K562 (cell line): ENCODE results near the gene FKBP8. TPM values are rescaled to one million over a fixed set of nuclear protein-coding genes. Genes with fewer than 3 reads are reported as not detected.

Source experiments
- HDGF ChIP-seq: fragments of 450-650 bp; IDR thresholded peaks from 2 replicates; pipeline ENCODE4 v1.6.1; 2016
- MCM5 ChIP-seq: fragments of 450-650 bp; IDR thresholded peaks from 2 replicates; pipeline ENCODE4 v1.6.1; 2016; ENCODE audit warnings: low read depth
- NELFE ChIP-seq: IDR thresholded peaks from 2 replicates; pipeline ENCODE4 v1.6.1; 2011; ENCODE audit warnings: mild to moderate bottlenecking; ENCODE audit not compliant: insufficient read depth, insufficient read length
- NRF1 ChIP-seq, 2 experiments: fragments of 450-650 bp; IDR thresholded peaks in 1 of 2; conservative IDR thresholded peaks in 1 of 2; 2 replicates each; pipeline ENCODE4 v1.6.1; 2014; ENCODE audit warnings: mild to moderate bottlenecking in 2 of 2
- RBBP5 ChIP-seq: fragments of 200-600 bp; sonication (generic); IDR thresholded peaks from 2 replicates; pipeline ENCODE4 v1.6.1; 2012; ENCODE audit warnings: borderline replicate concordance, mild to moderate bottlenecking, low read length, control low read depth, inconsistent platforms; ENCODE audit not compliant: insufficient read depth, poor library complexity, severe bottlenecking
- SAP30 ChIP-seq: fragments of 200-600 bp; sonication (generic); IDR thresholded peaks from 2 replicates; pipeline ENCODE4 v1.6.1; 2012; ENCODE audit warnings: borderline replicate concordance, low read depth, mild to moderate bottlenecking, moderate library complexity, low read length, control low read depth, inconsistent platforms; ENCODE audit not compliant: insufficient read depth, poor library complexity, severe bottlenecking
- SIRT6 ChIP-seq: IDR thresholded peaks from one replicate; pipeline ENCODE4 v1.6.1; 2012; ENCODE audit warnings: low read depth, mild to moderate bottlenecking, control low read depth, inconsistent platforms, low read length, moderate library complexity
- SMC3 ChIP-seq: conservative IDR thresholded peaks from 2 replicates; pipeline ENCODE4 v1.6.1; 2011; ENCODE audit warnings: low read depth, low read length, improper control_type of control experiment; ENCODE audit not compliant: insufficient read depth
- ZNF12 ChIP-seq: sonication (generic); formaldehyde crosslinking; IDR thresholded peaks from 2 replicates; pipeline ENCODE4 v1.4.0; 2020; ENCODE audit warnings: mild to moderate bottlenecking, missing genetic modification reagents
- ZNF41 ChIP-seq: fragments of 250-450 bp; sonication (Bioruptor Pico); conservative IDR thresholded peaks from 2 replicates; pipeline ENCODE4 v1.4.0; 2020; ENCODE audit warnings: mild to moderate bottlenecking
- polyA plus RNA-seq, 8 experiments: library from polyadenylated mRNA; depleted of rRNA in 4 of 8; stranded (reverse) in 5 of 8; unstranded in 3 of 8; fragments of >200 nt; fragmentation: Nextera tagmentation in 2 of 8; fragmentation: Illumina TruSeq in 1 of 8; extraction: Ambion mirVana in 2 of 8; extraction: Trizol in 1 of 8; gene quantifications; 2 replicates each; pipeline versions ENCODE4 v1.2.1 to v1.2.3, GENCODE V29; 2011 to 2014; ENCODE audit warnings: inconsistent platforms in 1 of 8, missing spikeins in 1 of 8
- total RNA-seq, 7 experiments: library from RNA; depleted of rRNA in 6 of 7; stranded (reverse); fragments of >200 nt in 6 of 7; fragmentation: Illumina TruSeq in 2 of 7; extraction: Trizol in 2 of 7; gene quantifications; 2 replicates each; pipeline versions ENCODE4 v1.2.1 to v1.2.3, GENCODE V29; 2011 to 2021; ENCODE audit warnings: low replicate concordance in 1 of 7
- TF ChIP-seq, protein P1 (sequence below), 2 experiments: fragments of 450-650 bp; formaldehyde crosslinking in 1 of 2; IDR thresholded peaks; 2 replicates each; pipeline versions ENCODE4 v1.4.0 to v1.6.1; 2014 to 2020; ENCODE audit warnings: mild to moderate bottlenecking in 2 of 2, borderline replicate concordance in 1 of 2, low read depth in 1 of 2
- TF ChIP-seq, protein P2 (sequence below): sonication (generic); formaldehyde crosslinking; IDR thresholded peaks from 2 replicates; pipeline ENCODE4 v1.8.0; 2022; ENCODE audit warnings: mild to moderate bottlenecking, missing genetic modification reagents, borderline replicate concordance
- TF ChIP-seq, protein P3 (sequence below): sonication (generic); formaldehyde crosslinking; IDR thresholded peaks from 2 replicates; pipeline ENCODE4 v1.8.0; 2022; ENCODE audit warnings: mild to moderate bottlenecking, missing genetic modification reagents
- TF ChIP-seq, protein P4 (sequence below): fragments of 450-650 bp; formaldehyde crosslinking; IDR thresholded peaks from 2 replicates; pipeline ENCODE4 v1.4.0; 2020; ENCODE audit warnings: mild to moderate bottlenecking, moderate library complexity

FKBP8 gene
- total and polyA plus RNA-seq, 9 of the 15 experiments (the other 6 are each of a cell fraction or from before 2014, with no cell fraction given), result 0.46 to 236 (median 104) TPM

DNA sequence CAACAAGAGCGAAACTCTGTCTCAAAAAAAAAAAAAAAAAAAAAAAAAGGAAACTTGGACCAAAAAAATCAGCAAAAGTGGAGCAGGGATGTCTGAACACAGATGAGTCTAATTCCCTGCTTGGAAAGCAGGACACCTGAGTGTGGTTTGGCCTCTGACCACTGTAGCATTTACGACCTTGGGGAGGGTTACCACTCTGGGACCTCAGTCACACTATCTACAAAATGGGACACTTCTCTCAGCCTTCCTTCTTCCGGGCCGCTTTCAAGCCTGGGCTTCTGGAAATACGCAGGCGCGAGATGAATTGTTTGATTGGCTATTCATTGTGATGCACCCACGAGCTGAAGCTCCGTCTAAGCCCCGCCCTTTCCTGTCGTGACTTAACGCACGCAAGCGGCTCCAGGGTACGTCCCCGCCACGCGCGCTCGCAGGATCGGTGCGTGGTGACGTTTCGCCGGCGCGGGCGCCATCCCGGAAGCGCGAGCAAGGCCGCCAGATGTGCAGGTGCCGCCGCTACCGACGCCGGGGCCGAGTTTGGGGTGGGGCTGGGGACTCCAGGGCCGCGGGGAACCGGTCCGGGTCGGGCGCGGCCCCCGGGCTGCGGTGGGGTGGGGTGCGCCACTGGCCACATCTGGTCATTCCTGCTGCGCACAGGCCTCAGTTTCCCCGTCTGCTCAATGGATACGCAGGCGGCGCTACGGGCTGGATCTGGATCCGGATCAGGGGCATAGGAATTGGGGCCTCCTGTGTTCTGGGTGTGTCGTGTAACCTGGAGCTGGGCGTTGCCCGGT, 14.2 kb upstream of the FKBP8 start, which contains the start of gene KXD1 (continued):
- TF ChIP-seq, protein P1, sequence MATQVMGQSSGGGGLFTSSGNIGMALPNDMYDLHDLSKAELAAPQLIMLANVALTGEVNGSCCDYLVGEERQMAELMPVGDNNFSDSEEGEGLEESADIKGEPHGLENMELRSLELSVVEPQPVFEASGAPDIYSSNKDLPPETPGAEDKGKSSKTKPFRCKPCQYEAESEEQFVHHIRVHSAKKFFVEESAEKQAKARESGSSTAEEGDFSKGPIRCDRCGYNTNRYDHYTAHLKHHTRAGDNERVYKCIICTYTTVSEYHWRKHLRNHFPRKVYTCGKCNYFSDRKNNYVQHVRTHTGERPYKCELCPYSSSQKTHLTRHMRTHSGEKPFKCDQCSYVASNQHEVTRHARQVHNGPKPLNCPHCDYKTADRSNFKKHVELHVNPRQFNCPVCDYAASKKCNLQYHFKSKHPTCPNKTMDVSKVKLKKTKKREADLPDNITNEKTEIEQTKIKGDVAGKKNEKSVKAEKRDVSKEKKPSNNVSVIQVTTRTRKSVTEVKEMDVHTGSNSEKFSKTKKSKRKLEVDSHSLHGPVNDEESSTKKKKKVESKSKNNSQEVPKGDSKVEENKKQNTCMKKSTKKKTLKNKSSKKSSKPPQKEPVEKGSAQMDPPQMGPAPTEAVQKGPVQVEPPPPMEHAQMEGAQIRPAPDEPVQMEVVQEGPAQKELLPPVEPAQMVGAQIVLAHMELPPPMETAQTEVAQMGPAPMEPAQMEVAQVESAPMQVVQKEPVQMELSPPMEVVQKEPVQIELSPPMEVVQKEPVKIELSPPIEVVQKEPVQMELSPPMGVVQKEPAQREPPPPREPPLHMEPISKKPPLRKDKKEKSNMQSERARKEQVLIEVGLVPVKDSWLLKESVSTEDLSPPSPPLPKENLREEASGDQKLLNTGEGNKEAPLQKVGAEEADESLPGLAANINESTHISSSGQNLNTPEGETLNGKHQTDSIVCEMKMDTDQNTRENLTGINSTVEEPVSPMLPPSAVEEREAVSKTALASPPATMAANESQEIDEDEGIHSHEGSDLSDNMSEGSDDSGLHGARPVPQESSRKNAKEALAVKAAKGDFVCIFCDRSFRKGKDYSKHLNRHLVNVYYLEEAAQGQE (IDR thresholded peaks at IDR 0.05; ENCODE audit: borderline replicate concordance), result no peak
- TF ChIP-seq, protein P1 (CRISPR knock-in tag; IDR thresholded peaks at IDR 0.05; ENCODE audit: low read depth), result no peak
- TF ChIP-seq SIRT6 (no peak), SAP30 (no peak), NRF1 (conservative IDR thresholded peaks at IDR 0.05 in 1 of 2, IDR thresholded peaks at IDR 0.05 in 1 of 2) (peak; percentile 93 to 94), SMC3 (no peak), ZNF12 (CRISPR knock-in tag) (no peak), HDGF (peak; percentile 90; the same call in 1 of the 2 replicates), NELFE (no peak), RBBP5 (peak; percentile 87), MCM5 (no peak), ZNF41 (CRISPR knock-in tag) (no peak)
- TF ChIP-seq, protein P2, sequence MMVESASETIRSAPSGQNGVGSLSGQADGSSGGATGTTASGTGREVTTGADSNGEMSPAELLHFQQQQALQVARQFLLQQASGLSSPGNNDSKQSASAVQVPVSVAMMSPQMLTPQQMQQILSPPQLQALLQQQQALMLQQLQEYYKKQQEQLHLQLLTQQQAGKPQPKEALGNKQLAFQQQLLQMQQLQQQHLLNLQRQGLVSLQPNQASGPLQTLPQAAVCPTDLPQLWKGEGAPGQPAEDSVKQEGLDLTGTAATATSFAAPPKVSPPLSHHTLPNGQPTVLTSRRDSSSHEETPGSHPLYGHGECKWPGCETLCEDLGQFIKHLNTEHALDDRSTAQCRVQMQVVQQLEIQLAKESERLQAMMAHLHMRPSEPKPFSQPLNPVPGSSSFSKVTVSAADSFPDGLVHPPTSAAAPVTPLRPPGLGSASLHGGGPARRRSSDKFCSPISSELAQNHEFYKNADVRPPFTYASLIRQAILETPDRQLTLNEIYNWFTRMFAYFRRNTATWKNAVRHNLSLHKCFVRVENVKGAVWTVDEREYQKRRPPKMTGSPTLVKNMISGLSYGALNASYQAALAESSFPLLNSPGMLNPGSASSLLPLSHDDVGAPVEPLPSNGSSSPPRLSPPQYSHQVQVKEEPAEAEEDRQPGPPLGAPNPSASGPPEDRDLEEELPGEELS (CRISPR knock-in tag), result 0 out of 2 replicates have a peak, but pooled peaks have one; percentile 17
- TF ChIP-seq, protein P3, sequence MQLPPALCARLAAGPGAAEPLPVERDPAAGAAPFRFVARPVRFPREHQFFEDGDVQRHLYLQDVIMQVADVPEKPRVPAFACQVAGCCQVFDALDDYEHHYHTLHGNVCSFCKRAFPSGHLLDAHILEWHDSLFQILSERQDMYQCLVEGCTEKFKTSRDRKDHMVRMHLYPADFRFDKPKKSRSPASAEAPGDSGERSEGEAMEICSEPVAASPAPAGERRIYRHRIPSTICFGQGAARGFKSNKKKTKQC (CRISPR knock-in tag), result no peak; the same call in 1 of the 2 replicates
- TF ChIP-seq, protein P4, sequence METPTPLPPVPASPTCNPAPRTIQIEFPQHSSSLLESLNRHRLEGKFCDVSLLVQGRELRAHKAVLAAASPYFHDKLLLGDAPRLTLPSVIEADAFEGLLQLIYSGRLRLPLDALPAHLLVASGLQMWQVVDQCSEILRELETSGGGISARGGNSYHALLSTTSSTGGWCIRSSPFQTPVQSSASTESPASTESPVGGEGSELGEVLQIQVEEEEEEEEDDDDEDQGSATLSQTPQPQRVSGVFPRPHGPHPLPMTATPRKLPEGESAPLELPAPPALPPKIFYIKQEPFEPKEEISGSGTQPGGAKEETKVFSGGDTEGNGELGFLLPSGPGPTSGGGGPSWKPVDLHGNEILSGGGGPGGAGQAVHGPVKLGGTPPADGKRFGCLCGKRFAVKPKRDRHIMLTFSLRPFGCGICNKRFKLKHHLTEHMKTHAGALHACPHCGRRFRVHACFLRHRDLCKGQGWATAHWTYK, result no peak
